Fibroblast of lung (primary cell): ENCODE measurements around the gene PTPRM. TPM values are rescaled to one million over a fixed set of nuclear protein-coding genes. Genes with fewer than 3 reads are reported as not detected.

ENCODE experiments used
- DNase-seq, 2 donors: peaks; one replicate each; pipeline versions ENCODE4 v3.0.0 to v3.0.0-alpha.2; 2010; ENCODE audit warnings: low read depth in 2 of 2
- H2AFZ ChIP-seq: 2 replicates; pipeline ENCODE4 v1.5.1; 2012; ENCODE audit warnings: low read length, control low read depth, inconsistent platforms
- H3K27ac ChIP-seq: 2 replicates; pipeline ENCODE4 v1.5.1; 2011; ENCODE audit warnings: low read length, control low read depth; ENCODE audit not compliant: insufficient read depth
- H3K27me3 ChIP-seq: 2 replicates; pipeline ENCODE4 v1.5.1; 2011; ENCODE audit warnings: mild to moderate bottlenecking, low read length; ENCODE audit not compliant: control insufficient read depth, insufficient read depth
- H3K36me3 ChIP-seq: 2 replicates; pipeline ENCODE4 v1.5.1; 2011; ENCODE audit warnings: low read length; ENCODE audit not compliant: control insufficient read depth, insufficient read depth
- H3K4me1 ChIP-seq: 2 replicates; pipeline ENCODE4 v1.5.1; 2011; ENCODE audit warnings: low read length; ENCODE audit not compliant: control insufficient read depth, insufficient read depth; ENCODE audit errors: extremely low read depth
- H3K4me2 ChIP-seq: 2 replicates; pipeline ENCODE4 v1.5.1; 2011; ENCODE audit warnings: low read length, control low read depth; ENCODE audit not compliant: insufficient read depth; ENCODE audit errors: extremely low read depth
- H3K4me3 ChIP-seq, 4 experiments: fragments of 200-600 bp in 1 of 4; sonication (generic) in 1 of 4; replicated peaks in 1 of 4; 2 replicates each; pipeline ENCODE4 v1.5.1; 2011 to 2016; ENCODE audit warnings: low read length in 4 of 4, low read depth in 3 of 4, mild to moderate bottlenecking in 3 of 4, control low read depth in 2 of 4, inconsistent platforms in 1 of 4, mixed read lengths in 1 of 4; ENCODE audit not compliant: insufficient read depth in 1 of 4; ENCODE audit errors: control extremely low read depth in 1 of 4
- H3K79me2 ChIP-seq: 2 replicates; pipeline ENCODE4 v1.5.1; 2012; ENCODE audit warnings: mild to moderate bottlenecking, low read length, inconsistent platforms; ENCODE audit not compliant: control insufficient read depth, insufficient read depth
- H3K9ac ChIP-seq: 2 replicates; pipeline ENCODE4 v1.5.1; 2011; ENCODE audit warnings: mild to moderate bottlenecking, low read length, control low read depth; ENCODE audit not compliant: insufficient read depth
- H3K9me3 ChIP-seq: 2 replicates; pipeline ENCODE4 v1.5.1; 2012; ENCODE audit warnings: low read depth, low read length; ENCODE audit not compliant: control insufficient read depth, insufficient read depth
- H4K20me1 ChIP-seq: 2 replicates; pipeline ENCODE4 v1.5.1; 2011; ENCODE audit warnings: low read length; ENCODE audit not compliant: control insufficient read depth, insufficient read depth; ENCODE audit errors: extremely low read depth
- EZH2 ChIP-seq: IDR thresholded peaks from 2 replicates; pipeline ENCODE4 v1.5.1; 2012; ENCODE audit warnings: low read length, control low read depth, mild to moderate bottlenecking; ENCODE audit errors: missing control alignments
- polyA plus RNA-seq, 2 donors: library from polyadenylated mRNA; depleted of rRNA in 1 of 2; stranded (reverse) in 1 of 2; unstranded in 1 of 2; fragments of >200 nt; gene quantifications; 2 replicates each; pipeline ENCODE4 v1.2.1, GENCODE V29; 2011 to 2012; ENCODE audit warnings: missing spikeins in 1 of 2
- total RNA-seq: library from RNA; depleted of rRNA; stranded (reverse); fragments of >200 nt; gene quantifications from 2 replicates; pipeline ENCODE4 v1.2.1, GENCODE V29; 2014
- TF ChIP-seq, protein P1 (sequence below), 2 donors: IDR thresholded peaks in 1 of 2; conservative IDR thresholded peaks in 1 of 2; 1 replicate in 1 of 2; 2 replicates in 1 of 2; pipeline ENCODE4 v1.5.1; 2011 to 2012; ENCODE audit warnings: low read length in 2 of 2, control low read depth in 1 of 2, inconsistent platforms in 1 of 2, low read depth in 1 of 2, mild to moderate bottlenecking in 1 of 2

Gene PTPRM
- total and polyA plus RNA-seq, 2 donors (not counting 1 experiment from before 2014, with no cell fraction given): 86.6 to 87.0 TPM

DNA sequence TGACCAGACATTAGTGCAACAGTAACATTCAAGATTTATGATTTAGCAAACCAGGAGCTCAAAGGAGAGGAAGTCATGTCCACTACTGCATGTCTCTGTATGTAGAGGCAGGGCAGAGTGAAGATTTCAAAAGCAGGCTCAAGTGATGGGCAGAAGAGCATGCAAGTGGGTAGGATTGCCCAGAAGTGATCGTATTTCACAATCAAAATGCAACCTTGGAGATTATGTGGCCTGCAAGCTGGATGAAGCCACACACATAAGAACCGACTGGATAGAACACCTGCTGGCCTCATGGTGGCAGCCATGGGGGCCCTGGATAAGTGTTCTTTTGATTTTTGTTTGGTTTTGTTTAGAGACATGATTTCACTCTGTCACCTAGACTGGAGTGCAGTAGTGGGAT lies 755.4 kb downstream of the PTPRM start:
- TF ChIP-seq, protein P1, sequence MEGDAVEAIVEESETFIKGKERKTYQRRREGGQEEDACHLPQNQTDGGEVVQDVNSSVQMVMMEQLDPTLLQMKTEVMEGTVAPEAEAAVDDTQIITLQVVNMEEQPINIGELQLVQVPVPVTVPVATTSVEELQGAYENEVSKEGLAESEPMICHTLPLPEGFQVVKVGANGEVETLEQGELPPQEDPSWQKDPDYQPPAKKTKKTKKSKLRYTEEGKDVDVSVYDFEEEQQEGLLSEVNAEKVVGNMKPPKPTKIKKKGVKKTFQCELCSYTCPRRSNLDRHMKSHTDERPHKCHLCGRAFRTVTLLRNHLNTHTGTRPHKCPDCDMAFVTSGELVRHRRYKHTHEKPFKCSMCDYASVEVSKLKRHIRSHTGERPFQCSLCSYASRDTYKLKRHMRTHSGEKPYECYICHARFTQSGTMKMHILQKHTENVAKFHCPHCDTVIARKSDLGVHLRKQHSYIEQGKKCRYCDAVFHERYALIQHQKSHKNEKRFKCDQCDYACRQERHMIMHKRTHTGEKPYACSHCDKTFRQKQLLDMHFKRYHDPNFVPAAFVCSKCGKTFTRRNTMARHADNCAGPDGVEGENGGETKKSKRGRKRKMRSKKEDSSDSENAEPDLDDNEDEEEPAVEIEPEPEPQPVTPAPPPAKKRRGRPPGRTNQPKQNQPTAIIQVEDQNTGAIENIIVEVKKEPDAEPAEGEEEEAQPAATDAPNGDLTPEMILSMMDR (conservative IDR thresholded peaks at IDR 0.05 in 1 of 2, IDR thresholded peaks at IDR 0.05 in 1 of 2; ENCODE audit: low read depth in 1 of 2, low read length in 2 of 2): no peak
- no peak for TF ChIP-seq EZH2
- no peaks in the 10 kb centered on the region for H4K20me1 ChIP-seq
- H3K79me2 ChIP-seq: no peaks in the 10 kb centered on the region
- H3K4me3 ChIP-seq: no peak overlapping the region
- H3K27ac ChIP-seq: no peak overlapping the region
- H3K4me1 ChIP-seq: peaks cover 5% of the 10 kb centered on the region
- no peaks in the 10 kb centered on the region for H3K27me3 ChIP-seq
- H3K36me3 ChIP-seq: no peaks in the 10 kb centered on the region
- H3K9ac ChIP-seq: no peak overlapping the region
- DNase-seq: no peak
- no peaks in the 10 kb centered on the region for H3K9me3 ChIP-seq
- H3K4me2 ChIP-seq: no peak overlapping the region
- no peak overlapping the region for H2AFZ ChIP-seq

DNA sequence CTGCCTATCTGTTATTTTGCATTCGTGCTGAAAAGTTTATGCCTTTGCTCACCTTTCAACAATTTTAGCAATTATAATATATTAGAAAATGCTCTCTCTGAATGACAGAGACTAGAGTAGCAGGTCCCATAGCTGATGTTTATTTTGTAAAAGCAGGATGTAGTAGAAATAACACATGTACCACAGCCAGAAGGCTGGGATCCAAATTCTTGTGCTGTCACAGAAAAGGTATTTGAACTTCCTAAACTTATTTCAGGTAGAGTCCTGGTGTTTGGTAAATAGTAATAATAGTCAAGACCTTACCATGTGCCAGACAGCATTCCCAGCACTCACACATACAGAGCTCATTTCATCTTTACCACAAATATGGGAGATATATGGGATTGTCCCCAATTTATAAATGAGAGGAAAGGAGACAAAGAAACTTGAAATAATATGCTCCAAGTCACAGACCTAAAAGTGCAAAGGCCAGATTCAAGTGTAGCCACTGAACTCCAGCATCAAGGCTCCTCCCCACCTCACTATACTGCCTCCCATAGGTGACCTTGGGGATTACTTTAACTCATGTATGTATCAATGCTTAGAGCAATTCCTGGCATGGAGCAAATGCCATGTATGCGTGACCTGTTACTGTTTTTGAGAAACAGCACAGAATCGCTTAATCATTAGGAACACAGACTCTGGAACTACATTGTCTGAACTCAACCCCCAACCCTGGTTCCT lies 757.4 kb downstream of the PTPRM start:
- no peaks in the 10 kb centered on the region for H4K20me1 ChIP-seq
- DNase-seq: no peak
- H2AFZ ChIP-seq: no peak overlapping the region

DNA sequence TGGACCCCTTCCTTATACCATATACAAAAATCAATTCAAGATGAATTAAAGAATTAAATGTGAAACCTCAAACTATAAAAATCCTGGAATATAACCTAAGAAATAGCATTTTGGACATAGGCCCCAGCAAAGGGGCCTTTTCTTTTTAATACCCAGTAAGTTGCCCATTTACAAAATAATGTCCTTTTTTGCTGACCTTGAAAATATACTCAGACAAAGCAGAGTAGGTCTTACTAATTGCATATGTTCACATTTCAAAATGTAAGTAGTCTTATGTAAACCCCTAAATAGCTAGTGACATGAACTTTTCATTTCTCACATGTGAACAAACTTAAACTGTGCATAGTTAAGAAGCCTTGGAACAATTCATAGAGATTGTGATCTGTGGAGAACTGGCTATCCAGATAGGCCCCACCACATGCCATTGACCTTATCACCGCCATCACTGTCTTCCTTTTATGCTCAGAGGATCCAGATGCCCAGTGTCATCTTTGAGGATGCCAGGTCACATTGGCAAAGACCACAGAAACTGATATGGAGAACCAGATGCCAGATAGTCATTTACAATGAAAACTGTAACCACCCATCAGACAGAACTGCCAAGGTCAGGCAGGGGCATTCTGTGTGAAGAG lies 759.8 kb downstream of the PTPRM start:
- no peak overlapping the region for H3K27ac ChIP-seq
- H3K9ac ChIP-seq: no peak overlapping the region
- DNase-seq: no peak
- no peaks in the 10 kb centered on the region for H4K20me1 ChIP-seq
- no peak overlapping the region for H3K4me3 ChIP-seq
- TF ChIP-seq, protein P1 (conservative IDR thresholded peaks at IDR 0.05 in 1 of 2, IDR thresholded peaks at IDR 0.05 in 1 of 2; ENCODE audit: low read depth in 1 of 2, low read length in 2 of 2): no peak
- no peak for TF ChIP-seq EZH2
- H2AFZ ChIP-seq: no peak overlapping the region
- H3K79me2 ChIP-seq: no peaks in the 10 kb centered on the region
- H3K4me1 ChIP-seq: peaks cover 5% of the 10 kb centered on the region
- no peaks in the 10 kb centered on the region for H3K36me3 ChIP-seq
- H3K4me2 ChIP-seq: no peak overlapping the region
- no peaks in the 10 kb centered on the region for H3K27me3 ChIP-seq
- H3K9me3 ChIP-seq: no peaks in the 10 kb centered on the region

More for the DNA sequence above, 757.4 kb downstream of the PTPRM start:
- Histone ChIP-seq H3K79me2 (no peaks in the 10 kb centered on the region), H3K27me3 (no peaks in the 10 kb centered on the region), H3K4me1 (peaks cover 9% of the 10 kb centered on the region), H3K4me3 (no peak overlapping the region), H3K36me3 (no peaks in the 10 kb centered on the region), H3K27ac (no peak overlapping the region), H3K9ac (no peak overlapping the region), H3K9me3 (no peaks in the 10 kb centered on the region), H3K4me2 (no peak overlapping the region)
- TF ChIP-seq, protein P1 (conservative IDR thresholded peaks at IDR 0.05 in 1 of 2, IDR thresholded peaks at IDR 0.05 in 1 of 2; ENCODE audit: low read depth in 1 of 2, low read length in 2 of 2): no peak
- no peak for TF ChIP-seq EZH2
